ENCODE results near the gene SLC34A3.
"Not testable (repeated sequence)": the region's sequence is repeated elsewhere in the genome, so short reads cannot be mapped to it uniquely, and the experiment has no call there.

The SLC34A3 gene

DNA sequence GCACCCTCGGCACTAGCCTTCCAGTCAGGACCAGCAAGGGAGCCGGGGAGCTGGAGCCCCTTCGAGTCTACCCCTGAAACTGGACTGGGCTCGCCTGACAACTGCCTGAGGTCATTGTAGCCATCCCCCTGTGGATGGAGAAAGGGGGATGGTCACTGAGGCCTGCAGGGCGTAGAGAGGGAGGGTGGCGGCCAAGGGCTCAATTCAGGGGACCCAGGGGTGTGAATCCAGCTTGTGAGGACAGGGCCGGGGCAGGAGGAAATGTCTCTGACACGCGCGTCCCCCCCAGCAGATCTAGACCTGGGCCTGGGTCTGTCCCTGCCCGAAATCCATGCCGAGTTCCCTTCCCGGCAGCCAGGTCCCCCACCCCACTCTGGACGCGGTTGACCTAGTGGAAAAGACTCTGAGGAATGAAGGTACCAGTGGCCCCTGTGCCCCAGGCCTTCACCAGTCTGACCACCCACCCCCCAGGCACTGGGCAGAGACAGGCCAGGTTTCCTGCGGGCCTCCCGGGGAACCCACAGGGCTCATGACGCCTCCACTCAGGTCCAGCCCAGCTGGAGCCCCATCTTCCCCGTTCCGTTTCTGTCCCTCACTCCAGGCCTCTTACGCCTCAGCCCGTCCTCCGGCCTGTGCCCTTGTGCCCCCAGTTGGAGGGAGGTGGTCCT, 805 bp downstream of the SLC34A3 start:
- DNase-seq, result no peak

DNA sequence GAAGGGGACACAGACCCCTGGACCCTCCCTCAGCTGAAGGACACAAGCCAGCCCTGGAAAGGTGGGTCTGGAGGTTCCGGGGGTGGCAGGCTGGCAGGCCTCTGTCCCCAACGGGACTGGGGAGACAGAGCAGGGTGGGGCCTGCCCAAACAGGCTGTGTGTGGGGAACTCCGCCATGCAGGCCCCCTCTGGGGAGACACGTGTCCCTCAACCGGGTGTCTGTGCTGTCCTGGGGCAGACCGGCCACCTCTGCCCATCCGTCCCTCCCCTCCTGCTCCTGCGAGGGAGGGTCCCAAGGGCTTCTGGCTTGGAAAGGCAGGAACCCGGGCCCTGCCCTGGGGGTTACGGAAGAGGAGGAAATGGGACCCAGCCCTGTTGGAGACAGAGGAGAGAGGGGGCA, 1.4 kb downstream of the SLC34A3 start:
- DNase-seq, result no peak

- no peak for DNase-seq
Observed at GRCh38 chr9:137232510-137232909, 1.8 kb downstream of the SLC34A3 start.

GRCh38 chr9:137233143-137233980, 2.7 kb downstream of the SLC34A3 start:
- DNase-seq, result no peak

DNA sequence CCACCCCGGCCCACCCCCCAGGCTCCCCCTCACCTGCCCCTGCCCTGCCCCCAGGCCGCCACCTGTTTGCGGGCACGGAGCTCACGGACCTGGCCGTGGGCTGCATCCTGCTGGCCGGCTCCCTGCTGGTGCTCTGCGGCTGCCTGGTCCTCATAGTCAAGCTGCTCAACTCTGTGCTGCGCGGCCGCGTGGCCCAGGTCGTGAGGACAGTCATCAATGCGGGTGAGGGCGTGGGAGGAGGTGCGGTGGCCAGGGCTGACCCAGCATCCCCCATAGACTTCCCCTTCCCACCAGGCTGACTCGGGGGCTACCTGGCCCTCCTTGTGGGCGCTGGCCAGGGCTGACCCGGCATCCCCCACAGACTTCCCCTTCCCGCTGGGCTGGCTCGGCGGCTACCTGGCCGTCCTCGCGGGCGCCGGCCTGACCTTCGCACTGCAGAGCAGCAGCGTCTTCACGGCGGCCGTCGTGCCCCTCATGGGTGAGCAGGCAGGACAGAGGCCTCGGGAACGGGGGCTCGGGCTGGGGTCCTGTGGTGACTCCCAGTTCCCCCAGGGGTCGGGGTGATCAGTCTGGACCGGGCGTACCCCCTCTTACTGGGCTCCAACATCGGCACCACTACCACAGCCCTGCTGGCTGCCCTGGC, 3.5 kb downstream of the SLC34A3 start:
- no peak for DNase-seq

DNA sequence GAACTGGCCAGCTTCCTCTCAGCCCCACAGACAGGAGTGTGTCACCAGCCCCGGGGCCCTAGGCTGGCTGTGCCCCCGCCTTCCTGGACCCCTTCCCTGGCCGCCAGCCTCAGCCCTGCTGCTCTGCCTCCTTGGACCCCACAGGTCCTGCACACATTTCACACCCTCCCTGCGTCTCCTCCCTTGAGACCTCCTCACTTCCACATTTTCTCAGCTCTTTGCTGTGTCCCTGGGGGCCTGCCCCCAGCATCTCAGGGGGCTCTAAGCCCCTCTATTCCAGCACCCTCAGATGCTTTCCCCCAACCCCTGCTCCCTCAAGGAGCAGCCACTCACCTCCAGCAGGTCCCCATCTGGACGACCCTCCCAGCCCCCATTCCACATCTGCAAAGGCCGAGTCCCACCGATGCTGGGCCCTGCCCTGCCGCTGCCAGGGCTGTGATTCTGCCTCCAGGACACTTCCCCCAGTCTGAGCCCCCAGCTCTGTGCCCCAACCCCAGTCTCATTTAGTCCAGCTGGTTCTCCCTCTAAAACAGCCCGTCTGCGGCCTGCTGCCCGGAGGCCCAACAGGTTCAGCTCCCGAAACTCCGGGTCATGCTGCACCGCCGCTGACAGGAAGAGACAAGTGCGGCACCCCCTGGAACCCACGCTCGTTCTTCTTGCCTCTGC, 4.2 kb downstream of the SLC34A3 start:
- no peak for DNase-seq

GRCh38 chr9:137235424-137236237, 4.9 kb downstream of the SLC34A3 start:
- DNase-seq, result no peak

DNA sequence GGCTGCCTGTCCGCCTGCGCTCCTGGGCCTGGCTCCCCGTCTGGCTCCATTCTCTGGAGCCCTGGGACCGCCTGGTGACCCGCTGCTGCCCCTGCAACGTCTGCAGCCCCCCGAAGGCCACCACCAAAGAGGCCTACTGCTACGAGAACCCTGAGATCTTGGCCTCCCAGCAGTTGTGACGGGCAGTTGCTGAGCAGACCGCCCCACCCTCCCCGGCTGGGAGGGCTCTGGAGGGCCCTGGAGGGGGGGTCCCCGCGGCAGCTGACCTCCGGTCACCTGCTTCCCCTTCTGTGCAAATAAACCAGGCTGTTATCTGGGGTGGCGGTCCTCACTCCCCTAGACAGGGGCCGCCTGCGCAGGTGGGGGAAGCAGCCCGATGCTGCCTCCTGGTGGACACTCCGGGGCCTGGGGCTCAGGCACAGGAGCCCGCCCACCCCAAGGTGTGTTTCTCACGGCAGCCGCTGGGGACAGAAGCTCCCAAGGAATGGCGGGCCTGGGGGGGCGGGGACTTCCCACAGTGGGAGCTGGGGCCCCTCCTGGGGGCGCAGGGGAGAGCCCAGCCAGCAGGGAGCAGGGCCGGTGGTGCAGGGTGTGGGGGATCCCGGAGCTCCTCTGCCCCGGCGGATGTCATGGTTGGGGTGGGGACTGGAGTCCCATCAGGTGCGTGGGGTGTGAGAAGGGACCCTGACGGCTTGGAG, 5.7 kb downstream of the SLC34A3 start:
- DNase-seq, result peak; percentile 89

- no peak for DNase-seq
Observed at GRCh38 chr9:137236936-137237421, 6.3 kb downstream of the SLC34A3 start.

- DNase-seq, result no peak
Observed at GRCh38 chr9:137237759-137238726, 7.3 kb downstream of the SLC34A3 start.

GRCh38 chr9:137239541-137240200, 9.0 kb downstream of the SLC34A3 start:
- DNase-seq, result not testable (repeated sequence)

- peak; percentile 66 for DNase-seq
Observed at GRCh38 chr9:137240318-137240840, 9.7 kb downstream of the SLC34A3 start.

GRCh38 chr9:137240841-137241489, 10.3 kb downstream of the SLC34A3 start, which contains the start of gene TUBB4B:
TSS of gene TUBB4B (plus strand) at chr9:137241287. CDS start at chr9:137241361, 74 bp downstream.
- DNase-seq, result peak; percentile 98

- DNase-seq, result peak; percentile 61
Observed at GRCh38 chr9:137241490-137242268, 11.0 kb downstream of the SLC34A3 start.

DNA sequence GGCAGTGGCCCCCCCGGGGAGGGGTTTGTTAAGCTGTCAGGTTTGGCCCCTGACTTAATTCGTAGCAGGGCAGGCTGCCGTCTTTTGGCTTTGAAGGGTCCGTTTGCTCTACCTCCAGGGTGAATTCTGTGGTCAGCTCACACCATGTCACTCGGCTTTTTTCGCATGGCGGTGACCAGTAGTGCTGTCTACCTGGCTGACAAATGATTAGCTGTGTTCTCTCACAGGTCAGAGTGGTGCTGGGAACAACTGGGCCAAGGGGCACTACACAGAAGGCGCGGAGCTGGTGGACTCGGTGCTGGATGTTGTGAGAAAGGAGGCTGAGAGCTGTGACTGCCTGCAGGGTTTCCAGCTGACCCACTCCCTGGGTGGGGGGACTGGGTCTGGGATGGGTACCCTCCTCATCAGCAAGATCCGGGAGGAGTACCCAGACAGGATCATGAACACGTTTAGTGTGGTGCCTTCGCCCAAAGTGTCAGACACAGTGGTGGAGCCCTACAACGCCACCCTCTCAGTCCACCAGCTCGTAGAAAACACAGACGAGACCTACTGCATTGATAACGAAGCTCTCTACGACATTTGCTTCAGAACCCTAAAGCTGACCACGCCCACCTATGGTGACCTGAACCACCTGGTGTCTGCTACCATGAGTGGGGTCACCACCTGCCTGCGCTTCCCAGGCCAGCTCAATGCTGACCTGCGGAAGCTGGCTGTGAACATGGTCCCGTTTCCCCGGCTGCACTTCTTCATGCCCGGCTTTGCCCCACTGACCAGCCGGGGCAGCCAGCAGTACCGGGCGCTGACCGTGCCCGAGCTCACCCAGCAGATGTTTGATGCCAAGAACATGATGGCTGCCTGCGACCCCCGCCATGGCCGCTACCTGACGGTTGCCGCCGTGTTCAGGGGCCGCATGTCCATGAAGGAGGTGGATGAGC, 11.8 kb downstream of the SLC34A3 start:
- DNase-seq, result no peak

GRCh38 chr9:137243266-137243625, 12.5 kb downstream of the SLC34A3 start:
- DNase-seq, result not testable (repeated sequence)

All from stimulated activated naive CD4-positive, alpha-beta T cell treated with Interleukin-2 at 50 U/mL for 16 hours (primary cell).